Endothelial cell of umbilical vein (primary cell): ENCODE data around the gene WIZ. TPM values are rescaled to one million over a fixed set of nuclear protein-coding genes. Genes with fewer than 3 reads are reported as not detected.

Experiments used
- BruUV-seq: library from RNA; stranded (reverse); fragments of 400-500 nt; replicated peaks from 2 replicates; lab custom pipeline; 2021; lab: Mats Ljungman, UMichigan
- CTCF ChIA-PET: fragments of 300-600, 350-600 bp; sonication (Branson Sonifier 250); formaldehyde crosslinking; loops from one replicate; lab custom pipeline; 2021; ENCODE audit warnings: antibody characterized with exemption, inconsistent platforms; lab: Charles Lee
- POLR2A ChIA-PET: fragments of 300-600, 350-600 bp; sonication (Branson Sonifier 250); formaldehyde crosslinking; loops from one replicate; lab custom pipeline; 2021; ENCODE audit warnings: antibody characterized with exemption, inconsistent platforms; lab: Charles Lee
- DNase-seq: peaks from one replicate; pipeline ENCODE4 v3.0.0-alpha.2; 2011; ENCODE audit warnings: low read depth, low spot score
- FAIRE-seq: peaks from 2 replicates; lab custom pipeline; 2011; peaks lifted over from hg19 to GRCh38; lab: Jason Lieb, UNC
- H2AFZ ChIP-seq: 2 replicates; pipeline ENCODE4 v1.6.0; 2012; ENCODE audit warnings: low read depth, low read length, control low read depth, inconsistent platforms
- H3K27ac ChIP-seq: 2 replicates; pipeline ENCODE4 v1.5.1; 2011; ENCODE audit warnings: low read depth, mild to moderate bottlenecking, control low read depth, low read length, moderate library complexity; ENCODE audit not compliant: insufficient read depth
- H3K27me3 ChIP-seq, 2 experiments: 2 replicates each; pipeline versions ENCODE4 v1.6.0 to v1.6.1; 2011; ENCODE audit warnings: low read length in 2 of 2, mixed read lengths in 1 of 2; ENCODE audit not compliant: control insufficient read depth in 2 of 2, insufficient read depth in 2 of 2
- H3K36me3 ChIP-seq, 2 experiments: 2 replicates in 1 of 2; 3 replicates in 1 of 2; pipeline ENCODE4 v1.5.1; 2011; ENCODE audit warnings: low read length in 2 of 2, mild to moderate bottlenecking in 1 of 2, moderate library complexity in 1 of 2; ENCODE audit not compliant: control insufficient read depth in 2 of 2, insufficient read depth in 2 of 2; ENCODE audit errors: extremely low read depth in 1 of 2
- H3K4me1 ChIP-seq: 3 replicates; pipeline ENCODE4 v1.5.1; 2011; ENCODE audit warnings: mild to moderate bottlenecking, low read length; ENCODE audit not compliant: control insufficient read depth, insufficient read depth; ENCODE audit errors: extremely low read depth
- H3K4me2 ChIP-seq: 2 replicates; pipeline ENCODE4 v1.6.1; 2011; ENCODE audit warnings: low read length, control low read depth, mixed read lengths; ENCODE audit not compliant: insufficient read depth
- H3K4me3 ChIP-seq, 3 experiments: fragments of 200-600 bp in 1 of 3; sonication (generic), shearing (Covaris generic) in 1 of 3; replicated peaks in 1 of 3; 2 replicates each; pipeline ENCODE4 v1.5.1; 2011 to 2016; ENCODE audit warnings: control low read depth in 3 of 3, low read length in 3 of 3, mild to moderate bottlenecking in 2 of 3, inconsistent platforms in 1 of 3, low read depth in 1 of 3, moderate library complexity in 1 of 3; ENCODE audit not compliant: insufficient read depth in 1 of 3
- H3K79me2 ChIP-seq: 2 replicates; pipeline ENCODE4 v1.6.0; 2012; ENCODE audit warnings: low read length, inconsistent platforms; ENCODE audit not compliant: control insufficient read depth, insufficient read depth
- H3K9ac ChIP-seq: replicated peaks from 2 replicates; pipeline ENCODE3; 2011; ENCODE audit warnings: low read length, control low read depth; ENCODE audit not compliant: insufficient read depth; ENCODE audit errors: extremely low read depth
- H3K9me1 ChIP-seq: replicated peaks from 3 replicates; pipeline ENCODE4 v1.6.0; 2011; ENCODE audit warnings: mild to moderate bottlenecking, low read length; ENCODE audit not compliant: control insufficient read depth, insufficient read depth; ENCODE audit errors: extremely low read depth
- H3K9me3 ChIP-seq: replicated peaks from 2 replicates; pipeline ENCODE4 v1.5.1; 2012; ENCODE audit warnings: low read length, inconsistent platforms; ENCODE audit not compliant: control insufficient read depth, insufficient read depth
- H4K20me1 ChIP-seq: replicated peaks from 2 replicates; pipeline ENCODE3; 2011; ENCODE audit warnings: mild to moderate bottlenecking, low read length; ENCODE audit not compliant: control insufficient read depth, insufficient read depth; ENCODE audit errors: extremely low read depth
- CTCF ChIP-seq, 2 donors: IDR thresholded peaks; 1 replicate in 1 of 2; 2 replicates in 1 of 2; pipeline ENCODE4 v1.5.1; 2011; ENCODE audit warnings: low read length in 2 of 2, mild to moderate bottlenecking in 2 of 2, moderate library complexity in 2 of 2, control low read depth in 1 of 2, inconsistent platforms in 1 of 2, low read depth in 1 of 2; ENCODE audit not compliant: insufficient read depth in 1 of 2; ENCODE audit errors: extremely low read depth in 1 of 2
- EZH2 ChIP-seq: IDR thresholded peaks from 2 replicates; pipeline ENCODE4 v1.6.1; 2012; ENCODE audit warnings: borderline replicate concordance, low read depth, mild to moderate bottlenecking, moderate library complexity, low read length, inconsistent platforms; ENCODE audit not compliant: severe bottlenecking
- FOS ChIP-seq: IDR thresholded peaks from 2 replicates; pipeline ENCODE4 v1.6.1; 2011; ENCODE audit warnings: mild to moderate bottlenecking, low read length, moderate library complexity, borderline replicate concordance; ENCODE audit not compliant: insufficient read depth
- GATA2 ChIP-seq: IDR thresholded peaks from 2 replicates; pipeline ENCODE4 v1.7.0; 2011; ENCODE audit warnings: low read depth, mild to moderate bottlenecking, moderate library complexity, mixed read lengths, low read length; ENCODE audit not compliant: insufficient read length, insufficient read depth
- JUN ChIP-seq: IDR thresholded peaks from 2 replicates; pipeline ENCODE4 v1.6.1; 2011; ENCODE audit warnings: borderline replicate concordance, low read depth; ENCODE audit not compliant: insufficient read length, insufficient read depth
- MYC ChIP-seq: IDR thresholded peaks from one replicate; pipeline ENCODE4 v1.6.1; 2011; ENCODE audit warnings: mild to moderate bottlenecking, low read depth, low read length
- POLR2A ChIP-seq: IDR thresholded peaks from 2 replicates; pipeline ENCODE4 v1.6.1; 2012; ENCODE audit warnings: low read depth, mild to moderate bottlenecking, control low read depth, low read length
- POLR2AphosphoS5 ChIP-seq: IDR thresholded peaks from 2 replicates; pipeline ENCODE4 v1.6.1; 2012; ENCODE audit warnings: low read depth, mild to moderate bottlenecking, control low read depth, low read length, moderate library complexity; ENCODE audit not compliant: insufficient read depth
- dilution Hi-C: fragments of 300-500 bp; cut with MboI; formaldehyde crosslinking; loops from one replicate; pipeline ENCODE4 v1.15.0; 2019; ENCODE audit warnings: low sequenced_read_pairs; ENCODE audit not compliant: extremely low pct_ligation_motif_present
- intact Hi-C: fragments of 100-400 bp; cut with micrococcal nuclease; formaldehyde crosslinking; loops from one replicate; pipeline ENCODE4 v1.10.0; 2022
- polyA plus RNA-seq, 4 experiments: library from polyadenylated mRNA; depleted of rRNA in 3 of 4; stranded (reverse) in 3 of 4; unstranded in 1 of 4; fragments of >200 nt; gene quantifications; 2 replicates each; pipeline versions ENCODE4 v1.2.1 to v1.2.3, GENCODE V29; 2011 to 2012; ENCODE audit warnings: missing spikeins in 1 of 4
- total RNA-seq: library from RNA; stranded (reverse); gene quantifications from 2 replicates; pipeline ENCODE4 v1.2.3, GENCODE V29; 2021
- TF ChIP-seq, protein P1 (sequence below): IDR thresholded peaks from 2 replicates; pipeline ENCODE4 v1.6.1; 2011; ENCODE audit not compliant: insufficient read depth, insufficient read length

Gene WIZ
- total and polyA plus RNA-seq, 2 donors (not counting 3 experiments of a cell fraction or from before 2014, with no cell fraction given), result 21.0 to 47.2 TPM

- Histone ChIP-seq H2AFZ (no peak overlapping the region), H3K36me3 (peaks cover 12 to 52% of the 10 kb centered on the region in 2 experiments), H3K27ac (no peak overlapping the region), H3K9me3 (no peaks in the 10 kb centered on the region), H3K9ac (no peak overlapping the region), H3K4me2 (no peak overlapping the region), H4K20me1 (no peaks in the 10 kb centered on the region), H3K27me3 (no peaks in the 10 kb centered on the region), H3K9me1 (no peaks in the 10 kb centered on the region), H3K4me3 (no peak overlapping the region), H3K4me1 (no peaks in the 10 kb centered on the region), H3K79me2 (peaks cover 20% of the 10 kb centered on the region)
- ChIA-PET CTCF (no interaction called here), POLR2A (no interaction called here)
- no TSS peak for BruUV-seq
- intact Hi-C loops (no loop called here), dilution Hi-C loops (no loop called here)
- DNase-seq (no peak), FAIRE-seq (no peak)
- TF ChIP-seq FOS, result no peak
- TF ChIP-seq EZH2, result no peak
- TF ChIP-seq CTCF (IDR thresholded peaks at IDR 0.05; ENCODE audit: extremely low read depth in 1 of 2, insufficient read depth in 1 of 2, low read depth in 1 of 2, low read length in 2 of 2), result no peak
- TF ChIP-seq, protein P1, sequence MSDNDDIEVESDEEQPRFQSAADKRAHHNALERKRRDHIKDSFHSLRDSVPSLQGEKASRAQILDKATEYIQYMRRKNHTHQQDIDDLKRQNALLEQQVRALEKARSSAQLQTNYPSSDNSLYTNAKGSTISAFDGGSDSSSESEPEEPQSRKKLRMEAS, result no peak
- no peak for TF ChIP-seq GATA2
- no peak for TF ChIP-seq POLR2A
- no peak for TF ChIP-seq MYC
- no peak for TF ChIP-seq JUN
- no peak for TF ChIP-seq POLR2AphosphoS5
Measured at GRCh38 chr19:15424692-15425272, 25.0 kb downstream of the WIZ start.
